IPS-NIHi11 (cell line): Measurements from ENCODE around the gene CTSD.

Source experiments
- DNase-seq: peaks from one replicate; pipeline ENCODE4 v3.0.0; 2012; ENCODE audit warnings: mixed read lengths, low spot score

CTSD gene

DNA sequence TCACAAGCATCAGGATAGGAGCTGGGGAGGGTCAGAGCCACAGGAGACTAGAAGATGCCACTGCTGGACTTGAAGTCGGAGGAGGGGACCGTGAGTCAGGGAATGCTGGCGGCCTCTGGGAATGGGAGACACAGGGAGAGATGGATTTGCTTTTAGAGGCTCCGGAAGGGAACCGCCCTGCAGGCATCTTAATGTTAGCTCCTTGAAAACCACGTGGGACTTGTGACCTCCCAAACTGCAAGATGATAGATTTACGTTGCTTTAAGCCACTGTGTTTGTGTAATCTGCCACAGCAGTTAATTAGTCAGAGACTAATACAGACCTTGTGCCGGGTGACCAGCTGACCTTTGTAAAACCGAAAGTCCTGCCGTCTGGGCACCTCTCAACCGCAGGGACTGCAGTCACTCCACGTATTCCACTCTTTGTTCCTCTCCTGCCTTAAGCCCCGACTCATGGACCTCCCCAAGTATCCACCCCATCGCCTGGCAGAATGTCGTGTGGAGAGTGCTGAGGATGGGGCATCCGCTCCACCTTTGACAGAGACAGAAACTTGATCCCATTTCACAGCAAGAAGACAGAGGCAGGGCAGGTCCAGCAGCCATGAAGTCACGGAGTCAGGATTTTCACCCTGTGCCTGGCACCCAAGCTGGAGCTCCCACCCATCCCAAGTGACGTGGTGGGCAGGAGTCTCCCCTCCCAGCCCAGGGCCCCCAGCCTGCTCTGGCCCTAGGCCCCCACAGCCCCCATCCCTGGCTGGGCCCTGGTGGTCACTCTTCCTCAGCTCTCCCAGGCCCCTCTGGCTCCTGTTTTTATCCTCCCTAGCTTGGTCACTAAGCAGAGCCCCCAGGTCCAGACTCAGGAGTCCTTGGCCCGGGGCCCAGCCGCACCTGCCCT, 19.4 kb upstream of the CTSD start:
- DNase-seq, result no peak

DNA sequence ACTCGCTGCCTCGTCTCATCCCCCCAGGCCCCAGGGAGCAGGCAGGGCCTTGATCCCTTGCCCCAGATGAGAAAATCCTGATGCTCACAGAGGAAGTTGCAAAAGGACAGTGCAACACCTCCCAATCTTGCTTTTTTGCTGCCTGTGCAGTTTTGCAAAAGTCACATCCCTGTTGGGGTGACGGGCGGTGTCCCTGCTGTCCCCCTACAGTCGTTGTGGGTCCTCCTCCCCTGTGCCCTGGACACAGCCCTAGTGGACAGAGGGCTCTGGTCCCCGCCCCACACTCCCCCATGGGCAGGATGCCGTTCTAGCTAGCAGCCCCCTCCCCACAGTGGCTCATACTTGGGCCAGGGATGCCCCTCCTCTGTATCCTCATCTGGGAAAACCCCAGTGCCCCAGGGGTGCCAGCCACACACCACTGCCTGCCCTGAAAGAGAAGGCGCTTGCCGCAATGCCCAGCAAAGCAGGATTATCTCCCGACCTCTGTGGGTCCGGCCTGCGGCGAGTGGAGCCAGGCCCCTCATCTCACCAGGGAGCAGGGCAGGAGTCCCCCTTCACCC, 18.4 kb upstream of the CTSD start:
- no peak for DNase-seq

DNA sequence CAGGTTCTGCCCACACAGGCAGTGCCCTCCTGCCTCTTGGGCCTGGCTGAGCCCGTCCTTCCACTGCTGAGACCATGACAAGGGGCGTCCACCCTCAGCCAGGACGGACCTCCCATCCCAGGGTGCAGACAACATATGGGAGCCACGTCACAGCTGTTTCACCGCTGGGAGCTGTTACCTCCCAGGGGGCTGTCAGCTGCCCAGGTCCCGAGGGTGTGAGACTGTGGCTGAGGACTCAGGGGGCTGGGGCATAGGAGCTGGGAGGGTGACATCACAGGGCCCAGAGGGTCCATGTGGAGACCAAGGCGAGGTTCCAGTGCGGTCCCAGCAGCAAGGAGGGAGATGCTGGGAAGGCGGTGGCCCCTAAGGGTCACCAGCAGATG, 17.9 kb upstream of the CTSD start:
- DNase-seq, result no peak

- DNase-seq, result no peak
Measured at GRCh38 chr11:1780700-1781592, 17.2 kb upstream of the CTSD start.

DNA sequence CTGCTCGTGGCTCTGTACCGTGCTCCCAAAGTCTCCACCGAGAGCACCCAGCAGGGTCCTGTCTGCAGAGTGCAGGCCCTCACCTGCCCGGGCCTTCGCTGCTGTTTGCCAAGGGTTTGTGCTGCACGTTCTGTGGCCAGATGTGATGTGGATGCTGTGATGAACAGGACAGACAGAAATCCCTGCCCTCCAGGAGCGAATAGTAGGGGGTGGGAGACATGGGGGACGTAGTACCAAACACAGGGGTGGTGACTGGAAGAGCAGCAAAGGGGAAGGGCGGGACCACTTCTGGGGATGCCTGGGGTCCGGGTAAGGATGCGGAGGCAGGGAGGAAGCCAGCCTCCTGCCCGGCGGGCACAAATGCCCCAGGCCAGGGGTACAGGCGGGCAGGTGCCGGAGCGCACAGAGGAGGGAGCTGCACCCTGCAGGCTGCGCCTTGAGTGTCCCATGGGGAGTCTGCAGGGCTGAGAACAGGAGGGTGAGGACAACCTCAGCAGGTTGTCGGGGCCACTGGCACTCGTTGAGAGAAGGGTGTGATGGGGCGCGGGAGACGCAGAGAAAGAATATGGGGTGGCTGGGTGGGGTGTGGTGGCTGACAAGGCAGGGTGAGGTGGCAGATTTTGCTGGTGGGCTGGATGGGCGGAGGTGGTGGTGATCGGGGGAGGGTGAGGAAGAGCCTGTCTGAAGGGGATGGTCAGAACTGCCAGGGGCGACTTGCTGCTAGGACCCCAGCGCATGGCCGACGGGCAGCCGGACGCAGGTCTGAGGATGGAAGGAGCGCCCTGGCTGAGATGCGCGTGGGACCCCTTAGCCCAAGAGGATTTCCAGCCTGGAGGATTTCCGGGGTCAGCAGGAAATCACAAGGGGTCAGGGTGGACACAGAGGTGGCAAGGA, 16.3 kb upstream of the CTSD start:
- DNase-seq, result no peak

- no peak for DNase-seq
Measured at GRCh38 chr11:1779034-1779805, 15.5 kb upstream of the CTSD start.

GRCh38 chr11:1778141-1778911, 14.6 kb upstream of the CTSD start:
- DNase-seq, result no peak

DNA sequence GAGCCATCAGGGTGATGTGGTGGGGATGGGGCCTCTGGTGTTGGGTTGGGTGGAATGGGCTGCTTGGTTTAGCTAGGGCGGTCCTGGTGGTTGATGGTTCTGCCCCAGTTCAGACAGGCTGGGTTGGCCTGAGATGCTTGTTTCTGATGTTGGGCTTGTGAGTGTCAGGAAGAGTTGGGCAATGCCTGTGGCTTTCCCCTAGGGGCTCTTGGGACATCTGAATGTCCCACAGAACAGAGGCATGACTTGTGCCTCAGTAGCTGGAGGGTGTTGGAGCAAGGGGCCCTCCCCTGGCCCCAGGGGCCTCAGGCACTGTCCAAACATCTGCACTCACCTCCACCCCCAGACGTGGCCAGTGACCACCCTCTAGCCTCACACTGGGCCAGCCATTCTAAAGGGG, 14.0 kb upstream of the CTSD start:
- DNase-seq, result no peak

DNA sequence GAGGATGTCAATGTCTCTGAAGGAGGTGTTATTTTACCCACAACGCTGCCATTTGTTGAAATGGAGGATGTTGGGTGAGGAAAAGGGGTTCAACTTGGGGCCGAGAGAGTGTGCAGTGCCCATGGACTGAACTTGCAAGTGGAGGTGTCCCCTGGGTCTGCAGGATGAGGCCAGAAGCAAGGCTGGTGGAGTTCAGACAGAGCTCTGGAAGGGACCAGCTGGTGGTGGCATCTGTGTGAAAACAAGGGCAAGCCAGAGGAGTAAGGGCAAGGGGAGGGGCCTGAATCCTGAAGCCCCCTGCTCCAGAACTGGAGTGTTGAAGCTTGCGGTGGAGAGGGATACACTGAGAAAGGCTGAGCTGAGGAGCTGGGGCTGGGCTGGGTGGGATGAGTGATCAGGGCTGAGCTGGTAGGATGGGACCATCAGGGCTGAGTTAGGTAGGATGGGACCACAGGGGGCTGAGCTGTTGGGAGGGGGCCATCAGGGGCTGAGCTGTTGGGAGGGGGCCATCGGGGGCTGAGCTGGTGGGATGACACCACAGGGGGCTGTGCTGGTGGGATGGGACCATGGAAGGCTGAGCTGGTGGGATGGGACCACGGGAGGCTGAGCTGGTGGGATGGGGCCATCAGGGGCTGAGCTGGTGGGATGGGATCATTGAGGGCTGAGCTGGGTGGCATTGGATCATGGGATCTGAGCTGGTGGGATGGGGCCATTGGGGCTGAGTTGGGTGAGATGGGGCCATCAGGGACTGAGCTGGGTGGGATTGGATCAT, 13.4 kb upstream of the CTSD start:
- DNase-seq, result no peak

DNA sequence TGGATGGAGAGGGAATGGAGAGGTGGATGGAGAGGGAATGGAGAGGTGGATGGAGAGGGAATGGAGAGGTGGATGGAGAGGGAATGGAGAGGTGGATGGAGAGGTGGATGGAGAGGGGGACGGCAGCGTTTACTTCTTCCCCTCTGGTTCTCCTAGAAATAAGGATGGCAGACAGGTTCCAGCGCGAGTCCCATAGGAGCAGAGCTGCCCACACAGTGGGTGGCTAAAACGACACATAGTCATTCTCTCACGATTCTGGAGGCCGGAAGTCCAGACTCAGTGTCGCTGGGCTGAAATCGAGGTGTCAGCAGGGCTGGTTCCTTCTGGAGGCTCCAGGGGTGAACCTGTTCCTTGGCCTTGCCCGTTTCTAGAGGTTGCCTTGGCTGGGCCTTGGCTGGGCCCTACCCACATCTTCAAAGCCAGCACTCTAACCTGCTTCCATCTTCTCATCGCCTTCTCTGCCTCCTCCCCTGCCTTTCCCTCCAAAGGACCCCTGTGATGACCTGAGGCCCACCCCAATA, 12.7 kb upstream of the CTSD start:
- no peak for DNase-seq

DNA sequence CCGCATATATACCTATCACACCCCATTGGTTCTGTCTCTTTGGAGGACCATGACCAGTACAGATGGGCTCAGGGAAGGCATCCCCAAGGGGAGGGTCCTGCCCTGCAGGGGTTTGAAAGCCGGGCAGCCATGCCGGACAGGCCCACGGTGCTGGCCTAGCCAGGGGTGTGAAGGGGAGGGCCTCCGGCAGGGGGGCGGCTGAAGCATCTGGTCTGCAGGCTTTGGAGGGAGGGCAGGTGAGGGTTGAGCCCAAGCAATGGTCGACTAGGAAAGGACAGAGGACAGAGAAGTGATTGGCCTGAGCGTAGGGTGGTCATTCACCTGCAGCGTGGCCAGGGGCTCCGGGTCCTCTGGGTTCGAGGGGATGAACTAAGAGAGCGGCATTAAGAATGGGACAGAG, 11.2 kb upstream of the CTSD start:
- DNase-seq, result no peak

DNA sequence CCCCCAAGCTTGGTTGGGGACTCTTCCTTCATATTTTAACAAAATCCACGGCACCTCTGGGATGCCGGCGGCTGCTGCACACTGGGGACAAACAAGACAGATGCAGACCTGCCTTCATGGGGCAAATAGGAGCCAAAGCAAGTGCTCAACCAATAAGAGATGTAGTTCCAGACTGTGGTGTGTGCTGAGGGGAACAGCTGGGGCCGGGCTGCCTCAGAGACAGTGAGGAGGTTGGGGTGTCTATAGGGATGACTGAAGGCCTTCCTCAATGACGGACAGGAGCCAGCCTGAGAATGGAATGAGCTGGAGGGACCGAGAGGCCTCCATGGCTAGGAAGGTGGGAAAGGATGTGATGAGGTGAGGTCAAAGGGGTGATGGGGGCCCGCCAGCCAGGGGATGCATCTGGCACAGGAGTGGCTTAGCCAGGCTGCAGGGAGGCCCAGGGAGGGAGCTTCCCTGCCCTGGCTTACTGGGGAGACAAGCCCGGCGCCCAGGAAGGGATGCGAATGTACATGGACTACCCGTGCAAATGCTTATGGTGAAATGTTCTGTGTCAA, 10.3 kb upstream of the CTSD start:
- DNase-seq, result no peak

DNA sequence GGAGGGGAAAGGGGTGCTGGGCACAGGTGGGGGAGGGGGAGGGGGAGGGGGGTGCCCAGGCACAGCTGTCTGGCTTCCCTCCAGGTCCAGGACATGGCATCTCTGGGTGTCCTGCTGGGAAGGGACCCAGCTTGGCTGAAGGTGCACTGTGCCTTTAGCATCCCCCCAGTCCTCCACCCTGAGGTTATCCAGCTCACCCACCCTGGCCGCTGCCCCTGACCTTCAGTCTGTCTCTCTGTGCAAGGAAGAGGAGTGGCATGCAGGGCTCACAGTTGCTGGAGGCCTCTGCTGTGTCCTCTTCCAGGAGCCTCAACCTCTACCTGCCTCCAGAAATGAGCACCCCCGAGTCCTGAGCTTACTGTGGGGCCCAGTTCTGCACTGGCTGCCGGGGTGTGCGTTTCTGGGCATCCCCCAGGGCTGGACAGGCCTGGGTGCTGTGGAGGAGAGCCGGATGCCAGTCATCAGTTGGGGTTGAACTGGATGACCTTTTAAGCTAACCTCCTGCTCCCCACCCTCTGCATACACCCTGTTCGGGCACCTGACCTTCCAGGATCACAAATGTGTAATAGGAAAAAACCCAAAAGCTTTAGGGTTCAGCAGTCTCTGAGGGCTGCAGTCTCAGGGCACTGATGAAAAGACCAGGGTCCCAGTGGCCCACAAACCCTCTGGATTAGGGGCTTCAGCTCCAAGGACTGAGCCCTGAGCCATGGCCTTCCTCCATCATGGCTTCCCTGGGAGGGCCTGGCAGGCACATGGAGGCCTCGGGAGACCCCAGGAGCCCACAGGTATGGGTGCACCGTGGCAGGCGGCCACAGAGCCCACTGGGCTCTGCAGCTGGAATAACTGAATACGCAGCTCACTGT, 9.6 kb upstream of the CTSD start:
- no peak for DNase-seq

DNA sequence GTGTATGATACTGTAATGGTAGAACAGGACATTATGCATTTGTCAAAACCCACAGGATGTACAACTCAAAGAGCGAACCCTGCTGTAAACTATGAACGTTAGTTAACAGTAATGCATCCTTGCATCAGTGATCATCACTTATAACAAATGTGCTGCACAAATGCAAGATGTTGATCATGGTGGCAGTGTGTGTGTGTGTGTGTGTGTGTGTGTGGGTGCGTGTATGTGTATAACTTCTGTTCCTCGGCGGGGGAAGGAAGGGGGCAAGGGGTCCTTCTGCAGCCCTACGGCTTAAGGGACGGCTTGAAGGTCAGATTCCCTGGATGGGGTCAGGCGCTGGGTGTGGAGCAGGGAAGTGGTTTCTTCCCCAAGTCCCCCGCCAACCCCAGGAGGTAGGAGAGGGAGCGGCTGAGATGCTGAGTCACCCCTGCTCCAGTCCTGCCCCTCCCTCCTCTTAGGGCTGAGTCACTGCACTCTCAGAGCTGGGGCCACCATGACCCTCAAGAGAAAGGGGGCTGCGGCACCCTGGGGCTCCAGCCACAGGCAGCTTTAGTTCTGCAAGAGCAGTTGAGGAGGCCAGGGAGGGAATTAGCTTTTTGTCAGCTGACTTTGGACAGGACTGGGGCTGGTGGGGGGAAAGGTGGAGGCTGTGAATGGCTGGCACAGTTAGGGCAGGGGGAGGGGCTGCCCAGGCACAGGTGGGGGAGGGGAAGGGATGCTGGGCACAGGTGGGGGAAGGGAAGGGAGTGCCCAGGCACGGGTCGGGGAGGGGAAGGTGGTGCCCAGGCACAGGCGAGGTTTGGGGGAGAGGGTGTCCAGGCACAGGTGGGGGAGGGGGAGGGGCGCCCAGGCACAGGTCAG, 8.8 kb upstream of the CTSD start:
- DNase-seq, result peak; percentile 87

DNA sequence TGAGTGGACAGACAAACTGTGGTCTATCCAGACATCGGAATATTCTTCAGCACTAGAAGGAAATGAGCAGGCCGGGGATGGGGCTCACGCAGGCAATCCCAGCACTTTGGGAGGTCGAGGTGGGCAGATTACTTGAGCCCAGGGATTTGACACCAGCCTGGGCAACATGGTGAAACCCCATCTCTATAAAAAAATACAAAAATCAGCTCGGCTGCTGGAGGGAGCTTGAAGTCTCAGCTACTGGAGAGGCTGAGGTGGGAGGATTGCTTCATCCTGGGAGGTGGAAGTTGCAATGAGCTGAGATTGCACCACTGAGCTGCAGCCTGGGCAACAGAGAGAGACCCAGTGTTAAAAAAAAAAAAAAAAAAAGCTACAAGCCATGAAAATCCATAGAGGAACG, 8.0 kb upstream of the CTSD start:
- no peak for DNase-seq

- no peak for DNase-seq
Measured at GRCh38 chr11:1771273-1771672, 7.5 kb upstream of the CTSD start.

DNA sequence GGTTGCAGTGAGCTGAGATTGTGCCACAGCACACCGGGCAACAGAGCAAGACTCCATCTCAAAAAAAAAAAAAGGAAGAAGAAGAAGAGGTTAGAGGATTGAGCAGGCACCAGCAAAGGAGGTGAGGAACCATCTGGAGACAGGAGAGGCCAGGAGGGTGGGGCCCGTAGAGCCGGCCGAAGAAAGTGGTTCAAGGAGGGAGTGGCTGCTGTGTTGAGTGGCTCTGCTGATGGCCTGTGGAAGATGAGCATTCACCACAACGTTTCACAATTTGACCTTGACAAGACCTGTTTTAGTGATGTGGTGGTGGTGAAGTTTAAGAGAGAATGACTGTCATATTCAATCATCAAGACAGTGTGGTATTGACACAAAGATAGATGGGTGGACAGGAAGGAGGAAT, 6.8 kb upstream of the CTSD start:
- DNase-seq, result no peak
